Activated T-cell treated with anti-CD3 and anti-CD28 coated beads, Interleukin-2, amount 50 U/mL, for 4 hours (primary cell): ENCODE data around the gene ZC2HC1B. TPM values are rescaled to one million over a fixed set of nuclear protein-coding genes. Genes with fewer than 3 reads are reported as not detected.

ENCODE experiments used
- ATAC-seq, 2 donors: fragments of 200-7000 bp; cut with Tn5 transposase; one replicate each; pipeline ENCODE4 v1.10.0; 2021
- DNase-seq: peaks from one replicate; pipeline ENCODE4 v3.0.0-alpha.2; 2020
- H3K27me3 Mint-ChIP-seq: one replicate; pipeline ENCODE4 v1.8.0; 2021; ENCODE audit warnings: low read depth, mixed read lengths
- H3K36me3 Mint-ChIP-seq: one replicate; pipeline ENCODE4 v1.8.0; 2022; ENCODE audit warnings: mixed read lengths; ENCODE audit not compliant: insufficient read depth
- H3K4me1 Mint-ChIP-seq: one replicate; pipeline ENCODE4 v1.8.0; 2021; ENCODE audit warnings: low read depth, mixed read lengths
- H3K4me3 Mint-ChIP-seq: one replicate; pipeline ENCODE4 v1.8.0; 2021; ENCODE audit warnings: mild to moderate bottlenecking, moderate library complexity, mixed read lengths
- H3K9me3 Mint-ChIP-seq: one replicate; pipeline ENCODE4 v1.8.0; 2021; ENCODE audit warnings: mixed read lengths
- total RNA-seq, 3 donors: library from RNA; stranded (reverse); gene quantifications; one replicate each; pipeline ENCODE4 v1.2.1, GENCODE V29; 2021

The ZC2HC1B gene
- total RNA-seq, 3 donors from 2014 or later = not detected

- no peak for ATAC-seq
- Mint-ChIP-seq H3K4me3 (no peak overlapping the region), H3K36me3 (peaks cover 3% of the 10 kb centered on the region), H3K4me1 (no peaks in the 10 kb centered on the region), H3K9me3 (no peaks in the 10 kb centered on the region), H3K27me3 (no peaks in the 10 kb centered on the region)
- no peak for DNase-seq
These were observed 107.4 kb downstream of the ZC2HC1B start for GRCh38 chr6:143971482-143972205.

- Mint-ChIP-seq H3K27me3 (no peaks in the 10 kb centered on the region), H3K4me3 (no peak overlapping the region), H3K4me1 (no peaks in the 10 kb centered on the region), H3K9me3 (no peaks in the 10 kb centered on the region), H3K36me3 (no peaks in the 10 kb centered on the region)
- ATAC-seq (no peak), DNase-seq (no peak)
These were observed 109.1 kb downstream of the ZC2HC1B start for GRCh38 chr6:143973097-143973966.

- H3K27me3 Mint-ChIP-seq = no peaks in the 10 kb centered on the region
- no peaks in the 10 kb centered on the region for H3K9me3 Mint-ChIP-seq
- ATAC-seq (no peak), DNase-seq (no peak)
- no peaks in the 10 kb centered on the region for H3K4me1 Mint-ChIP-seq
- H3K36me3 Mint-ChIP-seq = no peaks in the 10 kb centered on the region
- no peak overlapping the region for H3K4me3 Mint-ChIP-seq
These were observed 109.8 kb downstream of the ZC2HC1B start for GRCh38 chr6:143974089-143974488.

GRCh38 chr6:143976806-143977349, 112.6 kb downstream of the ZC2HC1B start:
- Mint-ChIP-seq H3K9me3 (no peaks in the 10 kb centered on the region), H3K4me3 (no peak overlapping the region), H3K4me1 (no peaks in the 10 kb centered on the region), H3K27me3 (no peaks in the 10 kb centered on the region), H3K36me3 (no peaks in the 10 kb centered on the region)
- ATAC-seq (no peak), DNase-seq (no peak)

GRCh38 chr6:143980921-143981320, 116.6 kb downstream of the ZC2HC1B start:
- ATAC-seq = no peak
- DNase-seq = no peak
- no peaks in the 10 kb centered on the region for H3K4me1 Mint-ChIP-seq
- no peak overlapping the region for H3K4me3 Mint-ChIP-seq
- no peaks in the 10 kb centered on the region for H3K36me3 Mint-ChIP-seq
- no peaks in the 10 kb centered on the region for H3K27me3 Mint-ChIP-seq
- no peaks in the 10 kb centered on the region for H3K9me3 Mint-ChIP-seq

GRCh38 chr6:143982968-143983367, 118.7 kb downstream of the ZC2HC1B start:
- H3K4me3 Mint-ChIP-seq = no peak overlapping the region
- H3K27me3 Mint-ChIP-seq = no peaks in the 10 kb centered on the region
- no peaks in the 10 kb centered on the region for H3K4me1 Mint-ChIP-seq
- H3K9me3 Mint-ChIP-seq = no peaks in the 10 kb centered on the region
- ATAC-seq = no peak
- no peak for DNase-seq
- H3K36me3 Mint-ChIP-seq = no peaks in the 10 kb centered on the region

- H3K4me1 Mint-ChIP-seq = no peaks in the 10 kb centered on the region
- H3K27me3 Mint-ChIP-seq = peaks cover 2% of the 10 kb centered on the region
- no peak overlapping the region for H3K4me3 Mint-ChIP-seq
- no peak for DNase-seq
- H3K36me3 Mint-ChIP-seq = no peaks in the 10 kb centered on the region
- H3K9me3 Mint-ChIP-seq = no peaks in the 10 kb centered on the region
- no peak for ATAC-seq
These were observed 120.4 kb downstream of the ZC2HC1B start for GRCh38 chr6:143984666-143985065.

- Mint-ChIP-seq H3K4me1 (no peaks in the 10 kb centered on the region), H3K27me3 (peaks cover 6% of the 10 kb centered on the region), H3K36me3 (no peaks in the 10 kb centered on the region), H3K9me3 (no peaks in the 10 kb centered on the region), H3K4me3 (no peak overlapping the region)
- DNase-seq = no peak
- ATAC-seq = no peak
These were observed 122.3 kb downstream of the ZC2HC1B start for GRCh38 chr6:143986463-143987065.

Other genes with a start within 250 kb of the ZC2HC1B start
- 10 to 100 TPM; 25.7 to 33.4 (median 26.2) TPM for gene PHACTR2, start 186.5 kb upstream of the ZC2HC1B start, total RNA-seq
- 10 to 100 TPM; 91.5 to 98.9 (median 96.2) TPM for gene LTV1, start 21.1 kb upstream of the ZC2HC1B start, total RNA-seq
- 1 to 10 TPM; 6.5 to 8.9 (median 7.8) TPM for gene PLAGL1, start 143.8 kb downstream of the ZC2HC1B start, total RNA-seq
- gene SF3B5, start 231.1 kb downstream of the ZC2HC1B start, total RNA-seq = 100 to 1,000 TPM; 276 to 301 (median 280) TPM